Measurements from ENCODE around the gene PPARGC1A. TPM values are rescaled to one million over a fixed set of nuclear protein-coding genes. Genes with fewer than 3 reads are reported as not detected.

Gene PPARGC1A
- total RNA-seq, 1 experiment from 2014 or later = 0.12 TPM

- H3K27ac Mint-ChIP-seq (ENCODE audit: low read depth, unreplicated experiment) = no peak overlapping the region
- CTCF ChIA-PET = interaction anchor here (0.5 to 0.7 kb wide), 3 partner anchors 25 to 1626 kb away, joined by 3 read pairs; no protein-coding TSS in a partner anchor
- no peak for DNase-seq (ENCODE audit: unreplicated experiment)
- no peaks in the 10 kb centered on the region for H3K36me3 Mint-ChIP-seq (ENCODE audit: insufficient read depth, unreplicated experiment)
- H3K27me3 Mint-ChIP-seq (ENCODE audit: insufficient read depth, unreplicated experiment) = no peaks in the 10 kb centered on the region
- no TSS peak for BruUV-seq (replicated peaks)
- H3K4me1 Mint-ChIP-seq (ENCODE audit: insufficient read depth, unreplicated experiment) = no peaks in the 10 kb centered on the region
- TF ChIP-seq, protein P1, sequence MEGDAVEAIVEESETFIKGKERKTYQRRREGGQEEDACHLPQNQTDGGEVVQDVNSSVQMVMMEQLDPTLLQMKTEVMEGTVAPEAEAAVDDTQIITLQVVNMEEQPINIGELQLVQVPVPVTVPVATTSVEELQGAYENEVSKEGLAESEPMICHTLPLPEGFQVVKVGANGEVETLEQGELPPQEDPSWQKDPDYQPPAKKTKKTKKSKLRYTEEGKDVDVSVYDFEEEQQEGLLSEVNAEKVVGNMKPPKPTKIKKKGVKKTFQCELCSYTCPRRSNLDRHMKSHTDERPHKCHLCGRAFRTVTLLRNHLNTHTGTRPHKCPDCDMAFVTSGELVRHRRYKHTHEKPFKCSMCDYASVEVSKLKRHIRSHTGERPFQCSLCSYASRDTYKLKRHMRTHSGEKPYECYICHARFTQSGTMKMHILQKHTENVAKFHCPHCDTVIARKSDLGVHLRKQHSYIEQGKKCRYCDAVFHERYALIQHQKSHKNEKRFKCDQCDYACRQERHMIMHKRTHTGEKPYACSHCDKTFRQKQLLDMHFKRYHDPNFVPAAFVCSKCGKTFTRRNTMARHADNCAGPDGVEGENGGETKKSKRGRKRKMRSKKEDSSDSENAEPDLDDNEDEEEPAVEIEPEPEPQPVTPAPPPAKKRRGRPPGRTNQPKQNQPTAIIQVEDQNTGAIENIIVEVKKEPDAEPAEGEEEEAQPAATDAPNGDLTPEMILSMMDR (IDR thresholded peaks at IDR 0.05; ENCODE audit: unreplicated experiment) = no peak
- no peak overlapping the region for H3K4me3 Mint-ChIP-seq (ENCODE audit: unreplicated experiment)
- intact Hi-C loops (cut with micrococcal nuclease) = no loop called here
- H3K9me3 Mint-ChIP-seq (ENCODE audit: unreplicated experiment) = no peaks in the 10 kb centered on the region
- POLR2A ChIA-PET = no interaction called here
Observed at GRCh38 chr4:23814996-23815660, 74.7 kb downstream of the PPARGC1A start.

DNA sequence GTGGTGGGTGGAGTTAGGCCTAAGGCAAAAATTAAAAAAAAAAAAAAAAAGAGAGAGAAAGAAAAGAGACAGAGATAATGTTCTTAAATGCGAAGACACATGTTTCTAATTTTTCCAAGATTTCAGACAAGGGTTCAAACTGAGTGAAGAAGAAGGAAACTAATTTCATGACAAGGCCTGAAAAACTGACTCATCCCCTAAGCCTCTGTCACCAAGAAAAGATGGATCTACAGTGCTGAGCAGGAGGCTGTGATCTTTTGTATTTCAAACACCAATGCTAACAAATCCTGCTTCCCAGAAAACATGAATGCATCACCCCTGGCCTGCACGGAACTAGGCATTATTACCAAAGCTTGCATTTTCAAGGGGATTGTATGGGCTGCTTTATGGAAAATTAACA is 75.3 kb downstream of the PPARGC1A start:
- H3K27me3 Mint-ChIP-seq (ENCODE audit: insufficient read depth, unreplicated experiment) = no peaks in the 10 kb centered on the region
- ChIA-PET CTCF (interaction anchor here (0.6 to 0.7 kb wide), 2 partner anchors 25 to 66 kb away, joined by 3 to 5 read pairs; no protein-coding TSS in a partner anchor), POLR2A (no interaction called here)
- no peaks in the 10 kb centered on the region for H3K9me3 Mint-ChIP-seq (ENCODE audit: unreplicated experiment)
- DNase-seq (ENCODE audit: unreplicated experiment) = no peak
- H3K4me1 Mint-ChIP-seq (ENCODE audit: insufficient read depth, unreplicated experiment) = no peaks in the 10 kb centered on the region
- intact Hi-C loops (cut with micrococcal nuclease) = no loop called here
- no peak overlapping the region for H3K27ac Mint-ChIP-seq (ENCODE audit: low read depth, unreplicated experiment)
- TF ChIP-seq, protein P1 (IDR thresholded peaks at IDR 0.05; ENCODE audit: unreplicated experiment) = no peak
- BruUV-seq (replicated peaks) = no TSS peak
- no peaks in the 10 kb centered on the region for H3K36me3 Mint-ChIP-seq (ENCODE audit: insufficient read depth, unreplicated experiment)
- no peak overlapping the region for H3K4me3 Mint-ChIP-seq (ENCODE audit: unreplicated experiment)

DNA sequence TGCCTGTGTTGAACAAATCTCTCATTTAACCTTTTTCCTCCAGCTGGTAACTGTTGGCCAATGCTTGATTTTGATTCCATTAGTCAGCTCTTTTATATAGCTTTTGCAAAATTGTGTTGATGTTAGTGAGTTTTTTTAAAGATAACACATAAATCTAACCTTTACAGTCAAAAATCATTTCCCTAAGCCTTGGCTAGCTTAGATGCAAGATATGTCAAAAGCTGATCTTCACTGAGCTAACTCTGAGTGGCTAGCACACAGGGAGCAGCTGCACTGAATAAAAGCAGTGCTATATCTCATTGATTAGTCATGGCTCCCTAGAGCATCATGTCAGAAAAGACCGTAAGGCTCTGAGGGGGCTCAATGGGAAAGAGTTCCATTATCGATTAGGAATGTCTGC is 78.7 kb downstream of the PPARGC1A start:
- intact Hi-C loops (cut with micrococcal nuclease) = no loop called here
- BruUV-seq (replicated peaks) = no TSS peak
- H3K9me3 Mint-ChIP-seq (ENCODE audit: unreplicated experiment) = no peaks in the 10 kb centered on the region
- no peak overlapping the region for H3K27ac Mint-ChIP-seq (ENCODE audit: low read depth, unreplicated experiment)
- H3K4me3 Mint-ChIP-seq (ENCODE audit: unreplicated experiment) = no peak overlapping the region
- ChIA-PET CTCF (interaction anchor here (0.5 kb wide), 1 partner anchor 914 kb away, joined by 5 read pairs; no protein-coding TSS in a partner anchor), POLR2A (interaction anchor here (0.6 kb wide), 1 partner anchor 120 kb away, joined by 3 read pairs; no protein-coding TSS in a partner anchor)
- TF ChIP-seq, protein P1 (IDR thresholded peaks at IDR 0.05; ENCODE audit: unreplicated experiment) = no peak
- H3K27me3 Mint-ChIP-seq (ENCODE audit: insufficient read depth, unreplicated experiment) = no peaks in the 10 kb centered on the region
- DNase-seq (ENCODE audit: unreplicated experiment) = no peak
- H3K36me3 Mint-ChIP-seq (ENCODE audit: insufficient read depth, unreplicated experiment) = no peaks in the 10 kb centered on the region
- no peaks in the 10 kb centered on the region for H3K4me1 Mint-ChIP-seq (ENCODE audit: insufficient read depth, unreplicated experiment)

GRCh38 chr4:23805450-23805851 is 84.4 kb downstream of the PPARGC1A start:
- ChIA-PET POLR2A (no interaction called here), CTCF (interaction anchor here (0.6 to 1.4 kb wide), 3 partner anchors 11 to 88 kb away, joined by 3 to 5 read pairs (median 5); no protein-coding TSS in a partner anchor)
- no TSS peak for BruUV-seq (replicated peaks)

More at GRCh38 chr4:23805450-23805851, 84.4 kb downstream of the PPARGC1A start:
- TF ChIP-seq, protein P1 (IDR thresholded peaks at IDR 0.05; ENCODE audit: unreplicated experiment) = no peak
- intact Hi-C loops (cut with micrococcal nuclease) = loop anchor here (10.0 kb wide), 1 partner anchor 1579 kb away; no protein-coding TSS in a partner anchor
- DNase-seq (ENCODE audit: unreplicated experiment) = peak; percentile 31
- H3K4me1 Mint-ChIP-seq (ENCODE audit: insufficient read depth, unreplicated experiment) = no peaks in the 10 kb centered on the region
- H3K27ac Mint-ChIP-seq (ENCODE audit: low read depth, unreplicated experiment) = no peak overlapping the region
- H3K36me3 Mint-ChIP-seq (ENCODE audit: insufficient read depth, unreplicated experiment) = no peaks in the 10 kb centered on the region
- H3K4me3 Mint-ChIP-seq (ENCODE audit: unreplicated experiment) = no peak overlapping the region
- no peaks in the 10 kb centered on the region for H3K27me3 Mint-ChIP-seq (ENCODE audit: insufficient read depth, unreplicated experiment)
- no peaks in the 10 kb centered on the region for H3K9me3 Mint-ChIP-seq (ENCODE audit: unreplicated experiment)
